Breast epithelium (tissue), 4 donors: ENCODE measurements around the gene PATZ1. TPM values are rescaled to one million over a fixed set of nuclear protein-coding genes. Genes with fewer than 3 reads are reported as not detected.

Source experiments
- DNase-seq, 2 donors: peaks; one replicate each; pipeline ENCODE4 v3.0.0-alpha.2; 2019; ENCODE audit warnings: low spot score in 2 of 2
- H3K27ac ChIP-seq, 2 donors: fragments of 200-600 bp; sonication (generic) in 1 of 2; one replicate each; pipeline ENCODE4 v1.5.1; 2016 to 2019; ENCODE audit warnings: mild to moderate bottlenecking in 1 of 2
- H3K27me3 ChIP-seq, 2 donors: fragments of 200-600 bp; sonication (generic) in 1 of 2; one replicate each; pipeline versions ENCODE4 v1.5.1 to v1.6.0; 2017 to 2019; ENCODE audit warnings: control low read depth in 1 of 2, mild to moderate bottlenecking in 1 of 2
- H3K36me3 ChIP-seq: fragments of 200-600 bp; one replicate; pipeline ENCODE4 v1.5.1; 2019
- H3K4me1 ChIP-seq, 2 donors: fragments of 200-600 bp; sonication (generic); one replicate each; pipeline ENCODE4 v1.5.1; 2016 to 2019; ENCODE audit warnings: control low read depth in 1 of 2
- H3K4me3 ChIP-seq, 3 donors: fragments of 200-600 bp; sonication (generic); 1 replicate in 2 of 3; 2 replicates in 1 of 3; pipeline ENCODE4 v1.5.1; 2016 to 2019; ENCODE audit warnings: mild to moderate bottlenecking in 3 of 3, moderate library complexity in 2 of 3
- H3K9me3 ChIP-seq, 2 donors: fragments of 200-600 bp; sonication (generic) in 1 of 2; one replicate each; pipeline ENCODE4 v1.5.1; 2016 to 2019; ENCODE audit warnings: control low read depth in 1 of 2
- POLR2A ChIP-seq: fragments of 450-650 bp; IDR thresholded peaks from one replicate; pipeline ENCODE4 v1.6.1; 2016; ENCODE audit warnings: antibody characterized with exemption, mild to moderate bottlenecking, moderate library complexity
- POLR2AphosphoS5 ChIP-seq, 3 donors: sonication (generic); formaldehyde crosslinking; IDR thresholded peaks; one replicate each; pipeline ENCODE4 v1.6.1; 2017; ENCODE audit warnings: antibody characterized with exemption in 3 of 3
- intact Hi-C: fragments of 100-400 bp; cut with DNase I; formaldehyde crosslinking; loops from one replicate; pipeline ENCODE4 v1.15.1; 2023; ENCODE audit warnings: low total_unique reads
- total RNA-seq, 3 donors: library from RNA; depleted of rRNA; stranded (reverse); fragments of >200 nt; gene quantifications; one replicate each; pipeline ENCODE4 v1.1.0, GENCODE V29; 2016
- TF ChIP-seq, protein P1 (sequence below), 3 donors: fragments of 450-650 bp; IDR thresholded peaks; one replicate each; pipeline ENCODE4 v1.5.1; 2016 to 2017; ENCODE audit warnings: antibody characterized with exemption in 3 of 3, mild to moderate bottlenecking in 3 of 3, moderate library complexity in 3 of 3

Gene PATZ1
- total RNA-seq, 3 donors from 2014 or later: 15.4 to 49.6 (median 40.6) TPM

DNA sequence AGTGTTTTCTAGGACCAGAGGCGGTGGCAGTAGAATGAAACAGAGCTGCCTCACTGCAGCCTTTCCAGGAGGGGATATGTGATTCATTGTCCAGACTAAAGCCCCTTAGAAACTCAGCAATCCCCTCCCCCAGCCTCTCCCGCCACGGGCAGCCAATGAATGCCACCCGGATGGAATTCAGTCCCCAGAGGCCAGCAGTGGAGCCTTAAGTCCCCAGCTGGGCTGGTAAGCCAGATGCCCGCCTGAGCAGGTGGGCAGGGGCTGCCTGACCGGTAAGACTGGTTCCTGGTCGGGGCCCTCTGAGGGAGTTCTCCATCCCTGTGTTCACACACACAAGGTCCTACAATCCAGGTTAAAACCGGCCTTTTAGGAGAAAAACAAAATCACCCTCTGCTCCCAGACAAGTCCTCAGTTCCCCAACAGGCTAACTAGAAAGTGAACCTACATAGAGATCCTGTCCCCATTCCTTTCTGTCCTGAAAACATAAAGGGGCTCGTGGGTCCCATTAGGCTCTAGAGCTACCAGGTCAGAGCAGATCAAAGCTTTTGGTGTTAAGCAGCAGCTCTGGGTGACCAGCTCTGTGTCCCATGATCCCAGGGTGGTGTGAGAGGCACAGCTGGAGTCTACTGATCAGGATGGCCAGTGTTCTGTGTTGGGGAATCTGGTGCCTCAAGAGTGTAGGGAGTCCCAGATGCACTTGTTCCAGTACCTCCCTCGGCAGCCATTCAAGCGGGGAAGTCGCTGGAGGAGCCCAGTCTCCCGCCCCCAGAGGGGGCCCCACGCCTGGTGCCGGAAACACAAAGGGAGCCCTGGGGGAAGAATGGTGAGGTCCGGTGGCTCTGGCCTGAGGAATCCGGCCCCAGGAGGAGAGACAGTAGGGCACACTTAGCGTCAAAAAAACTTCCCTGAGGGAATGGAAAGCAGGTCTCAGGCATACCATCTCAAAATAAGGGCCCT, 2.6 kb downstream of the PATZ1 start:
- peak; percentile 9 to 58 (median 29) for TF ChIP-seq POLR2AphosphoS5 (IDR thresholded peaks at IDR 0.05)
- TF ChIP-seq, protein P1, sequence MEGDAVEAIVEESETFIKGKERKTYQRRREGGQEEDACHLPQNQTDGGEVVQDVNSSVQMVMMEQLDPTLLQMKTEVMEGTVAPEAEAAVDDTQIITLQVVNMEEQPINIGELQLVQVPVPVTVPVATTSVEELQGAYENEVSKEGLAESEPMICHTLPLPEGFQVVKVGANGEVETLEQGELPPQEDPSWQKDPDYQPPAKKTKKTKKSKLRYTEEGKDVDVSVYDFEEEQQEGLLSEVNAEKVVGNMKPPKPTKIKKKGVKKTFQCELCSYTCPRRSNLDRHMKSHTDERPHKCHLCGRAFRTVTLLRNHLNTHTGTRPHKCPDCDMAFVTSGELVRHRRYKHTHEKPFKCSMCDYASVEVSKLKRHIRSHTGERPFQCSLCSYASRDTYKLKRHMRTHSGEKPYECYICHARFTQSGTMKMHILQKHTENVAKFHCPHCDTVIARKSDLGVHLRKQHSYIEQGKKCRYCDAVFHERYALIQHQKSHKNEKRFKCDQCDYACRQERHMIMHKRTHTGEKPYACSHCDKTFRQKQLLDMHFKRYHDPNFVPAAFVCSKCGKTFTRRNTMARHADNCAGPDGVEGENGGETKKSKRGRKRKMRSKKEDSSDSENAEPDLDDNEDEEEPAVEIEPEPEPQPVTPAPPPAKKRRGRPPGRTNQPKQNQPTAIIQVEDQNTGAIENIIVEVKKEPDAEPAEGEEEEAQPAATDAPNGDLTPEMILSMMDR (IDR thresholded peaks at IDR 0.05): no peak
- TF ChIP-seq POLR2A: no peak
- Histone ChIP-seq H3K27ac (peak overlapping the region; percentile 93), H3K36me3 (no peaks in the 10 kb centered on the region), H3K9me3 (no peaks in the 10 kb centered on the region), H3K27me3 (no peaks in the 10 kb centered on the region), H3K4me1 (peaks cover 0 to 32% of the 10 kb centered on the region in 2 donors), H3K4me3 (peak overlapping the region in 2 of 3 donors; percentile 72 to 75)
- peak; percentile 87 to 90 for DNase-seq
- intact Hi-C loops: no loop called here

DNA sequence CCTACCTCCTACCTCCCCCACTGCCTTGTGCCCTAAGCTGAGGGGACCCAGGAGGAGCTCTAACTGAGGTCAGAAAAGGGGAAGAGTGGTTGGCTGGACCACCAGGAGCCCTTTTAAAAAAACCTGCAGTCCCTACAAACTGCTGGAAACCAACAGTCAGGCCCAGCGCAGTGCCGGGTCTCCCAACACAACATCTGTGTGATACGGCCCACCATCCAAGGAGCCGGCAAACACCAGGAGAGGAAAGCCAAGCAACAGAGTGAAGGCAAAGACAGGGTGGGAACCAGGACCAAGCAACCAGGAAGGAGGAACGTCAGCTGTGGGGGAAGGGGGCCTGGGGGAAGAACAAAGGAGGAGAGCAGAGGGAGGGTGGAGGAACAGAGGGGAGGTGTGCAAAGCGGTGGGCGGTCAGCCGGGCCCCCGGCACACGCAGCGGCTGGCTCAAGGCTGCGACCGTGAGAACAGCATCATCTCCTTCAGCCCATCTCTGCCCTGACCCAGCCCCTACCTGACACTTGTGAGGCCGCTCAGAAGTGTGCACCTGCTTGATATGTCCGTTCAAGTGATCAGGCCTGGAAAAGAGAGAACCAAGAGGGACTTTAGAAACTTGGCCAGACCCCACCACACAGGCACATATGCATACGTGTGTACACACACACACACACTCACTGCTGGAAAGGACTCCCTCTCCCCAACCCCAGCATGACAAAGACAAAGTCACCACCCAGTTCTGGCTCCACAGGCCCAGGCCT, 3.6 kb downstream of the PATZ1 start:
- no peaks in the 10 kb centered on the region for H3K36me3 ChIP-seq
- intact Hi-C loops: no loop called here
- H3K4me3 ChIP-seq: peak overlapping the region in 2 of 3 donors; percentile 72 to 75
- no peaks in the 10 kb centered on the region for H3K27me3 ChIP-seq
- peak overlapping the region; percentile 93 for H3K27ac ChIP-seq
- TF ChIP-seq POLR2AphosphoS5 (IDR thresholded peaks at IDR 0.05): no peak
- TF ChIP-seq, protein P1 (IDR thresholded peaks at IDR 0.05): no peak
- TF ChIP-seq POLR2A: no peak
- no peak for DNase-seq
- H3K9me3 ChIP-seq: no peaks in the 10 kb centered on the region
- peaks cover 0 to 32% of the 10 kb centered on the region in 2 donors for H3K4me1 ChIP-seq

DNA sequence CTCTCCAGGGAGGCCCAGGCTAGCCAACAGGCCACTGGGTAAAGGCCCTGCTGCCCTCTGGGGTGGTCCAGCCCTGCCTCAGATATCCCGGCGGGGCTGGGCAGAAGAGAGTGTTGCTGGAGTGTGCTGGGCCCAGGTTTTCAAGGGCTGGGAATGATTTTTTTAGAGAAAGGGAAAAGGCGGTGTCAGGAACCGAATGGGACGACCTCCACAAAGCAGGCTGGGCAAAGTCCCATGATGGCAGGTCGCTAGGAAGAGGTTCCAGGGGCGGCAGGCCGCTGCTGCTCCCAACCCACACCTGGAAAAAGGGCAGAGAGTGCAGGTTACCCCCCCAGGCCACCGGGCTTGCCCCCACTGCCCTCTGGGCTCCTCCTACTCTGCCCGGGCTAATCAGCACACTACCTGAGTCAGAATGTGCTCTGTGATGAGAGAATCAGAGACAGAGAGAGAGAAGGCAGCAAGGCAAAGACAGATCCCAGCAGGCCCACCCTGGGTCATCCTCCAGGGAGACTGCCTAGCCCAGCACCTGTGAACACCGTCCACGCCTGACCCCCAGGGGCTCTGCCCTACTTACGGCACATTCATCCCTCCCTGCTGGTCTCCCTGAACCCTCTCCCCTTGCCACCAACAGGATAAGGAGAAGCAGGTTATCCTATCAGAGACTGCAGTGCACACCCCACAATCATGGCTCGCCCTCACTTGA, 4.6 kb downstream of the PATZ1 start:
- no peak for TF ChIP-seq POLR2A
- no peak for TF ChIP-seq POLR2AphosphoS5 (IDR thresholded peaks at IDR 0.05)
- Histone ChIP-seq H3K9me3 (no peaks in the 10 kb centered on the region), H3K4me1 (peaks cover 0 to 32% of the 10 kb centered on the region in 2 donors), H3K36me3 (no peaks in the 10 kb centered on the region), H3K27me3 (no peaks in the 10 kb centered on the region), H3K4me3 (peak overlapping the region in 1 of 3 donors; percentile 72), H3K27ac (peak overlapping the region; percentile 93)
- intact Hi-C loops: no loop called here
- DNase-seq: no peak

DNA sequence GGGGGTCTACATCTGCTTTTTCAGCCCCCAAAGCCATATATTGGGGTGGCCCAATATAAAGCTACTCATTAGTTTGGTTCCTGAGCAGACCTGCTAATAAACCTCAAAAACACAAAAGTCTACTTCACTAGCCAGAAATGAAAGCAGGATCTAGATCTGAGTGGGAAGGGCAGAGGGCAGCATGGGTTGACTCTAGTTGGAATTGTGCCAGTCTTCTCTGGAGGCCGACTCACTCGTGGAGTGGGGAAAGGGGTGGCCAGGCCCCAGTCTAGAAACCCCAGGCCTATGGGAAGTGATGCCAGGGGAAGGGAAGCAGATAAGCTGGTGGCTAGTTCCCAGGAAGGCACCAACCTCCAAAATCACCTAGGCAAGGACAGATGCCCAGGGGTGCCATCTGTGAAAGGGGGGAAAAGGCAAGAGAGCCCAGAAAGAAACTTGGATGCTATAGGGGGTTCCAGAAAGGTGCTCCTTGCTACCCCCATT, 5.3 kb downstream of the PATZ1 start:
- intact Hi-C loops: no loop called here

More for the DNA sequence above, 5.3 kb downstream of the PATZ1 start:
- peaks cover 0 to 32% of the 10 kb centered on the region in 2 donors for H3K4me1 ChIP-seq
- H3K9me3 ChIP-seq: no peaks in the 10 kb centered on the region
- TF ChIP-seq POLR2A: no peak
- TF ChIP-seq POLR2AphosphoS5 (IDR thresholded peaks at IDR 0.05): no peak
- TF ChIP-seq, protein P1 (IDR thresholded peaks at IDR 0.05): no peak
- H3K4me3 ChIP-seq: no peak overlapping the region
- H3K27ac ChIP-seq: peak overlapping the region; percentile 93
- no peaks in the 10 kb centered on the region for H3K27me3 ChIP-seq
- DNase-seq: no peak
- H3K36me3 ChIP-seq: no peaks in the 10 kb centered on the region
